Ishikawa (cell line): ENCODE data around the gene RNASE1.

ENCODE experiments used
- CEBPB ChIP-seq: IDR thresholded peaks from 2 replicates; pipeline ENCODE4 v1.6.1; 2012
- CREB1 ChIP-seq: IDR thresholded peaks from 2 replicates; pipeline ENCODE4 v1.6.1; 2012; ENCODE audit warnings: low read depth
- EGR1 ChIP-seq: IDR thresholded peaks from 2 replicates; pipeline ENCODE4 v1.6.1; 2012
- EP300 ChIP-seq: IDR thresholded peaks from 2 replicates; pipeline ENCODE4 v1.6.1; 2012; ENCODE audit warnings: borderline replicate concordance
- FOXM1 ChIP-seq: IDR thresholded peaks from 2 replicates; pipeline ENCODE4 v1.6.1; 2012; ENCODE audit warnings: low read depth, borderline replicate concordance
- NFIC ChIP-seq: IDR thresholded peaks from 2 replicates; pipeline ENCODE4 v1.6.1; 2012
- RAD21 ChIP-seq: IDR thresholded peaks from 2 replicates; pipeline ENCODE4 v1.6.1; 2012; ENCODE audit warnings: low read depth
- TAF1 ChIP-seq: IDR thresholded peaks from 2 replicates; pipeline ENCODE4 v1.6.1; 2012; ENCODE audit warnings: low read depth, mild to moderate bottlenecking
- TCF12 ChIP-seq: IDR thresholded peaks from 2 replicates; pipeline ENCODE4 v1.6.1; 2012; ENCODE audit warnings: low read depth
- TEAD4 ChIP-seq: IDR thresholded peaks from 2 replicates; pipeline ENCODE4 v1.6.1; 2012
- YY1 ChIP-seq: IDR thresholded peaks from 2 replicates; pipeline ENCODE4 v1.6.1; 2012; ENCODE audit warnings: low read depth
- ZBTB7A ChIP-seq: IDR thresholded peaks from 2 replicates; pipeline ENCODE4 v1.6.1; 2012; ENCODE audit warnings: low read depth
- TF ChIP-seq, protein P1 (sequence below): IDR thresholded peaks from 2 replicates; pipeline ENCODE4 v1.6.1; 2012
- TF ChIP-seq, protein P2 (sequence below): IDR thresholded peaks from 2 replicates; pipeline ENCODE4 v1.6.1; 2012; ENCODE audit warnings: low read depth, mild to moderate bottlenecking
- TF ChIP-seq, protein P3 (sequence below): IDR thresholded peaks from 2 replicates; pipeline ENCODE4 v1.6.1; 2012

Gene RNASE1

DNA sequence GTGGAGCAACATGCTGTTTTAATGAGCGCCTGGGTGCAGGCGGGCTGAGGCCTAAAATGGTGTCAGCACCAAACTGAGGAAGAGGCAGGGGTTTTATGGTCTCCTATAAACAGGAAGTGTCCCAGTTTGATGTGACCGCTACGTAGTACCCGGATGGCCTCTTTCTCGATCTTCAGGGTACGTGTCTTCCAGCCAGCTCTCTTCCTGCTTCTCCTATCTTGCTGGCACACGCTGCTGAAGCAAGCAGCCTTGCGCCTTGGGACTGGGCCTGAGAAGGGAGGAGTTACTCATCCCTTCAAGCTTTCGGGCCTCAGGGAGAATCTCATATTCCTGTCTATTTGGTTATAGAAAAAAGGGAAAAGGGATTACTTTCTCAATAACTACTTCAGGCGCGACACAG, 28.2 kb upstream of the RNASE1 start:
- TF ChIP-seq YY1 (no peak), ZBTB7A (no peak), EGR1 (no peak), CREB1 (no peak), EP300 (no peak), TAF1 (no peak), NFIC (no peak), TEAD4 (no peak)
- TF ChIP-seq, protein P1, sequence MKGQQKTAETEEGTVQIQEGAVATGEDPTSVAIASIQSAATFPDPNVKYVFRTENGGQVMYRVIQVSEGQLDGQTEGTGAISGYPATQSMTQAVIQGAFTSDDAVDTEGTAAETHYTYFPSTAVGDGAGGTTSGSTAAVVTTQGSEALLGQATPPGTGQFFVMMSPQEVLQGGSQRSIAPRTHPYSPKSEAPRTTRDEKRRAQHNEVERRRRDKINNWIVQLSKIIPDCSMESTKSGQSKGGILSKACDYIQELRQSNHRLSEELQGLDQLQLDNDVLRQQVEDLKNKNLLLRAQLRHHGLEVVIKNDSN: no peak
- TF ChIP-seq, protein P2, sequence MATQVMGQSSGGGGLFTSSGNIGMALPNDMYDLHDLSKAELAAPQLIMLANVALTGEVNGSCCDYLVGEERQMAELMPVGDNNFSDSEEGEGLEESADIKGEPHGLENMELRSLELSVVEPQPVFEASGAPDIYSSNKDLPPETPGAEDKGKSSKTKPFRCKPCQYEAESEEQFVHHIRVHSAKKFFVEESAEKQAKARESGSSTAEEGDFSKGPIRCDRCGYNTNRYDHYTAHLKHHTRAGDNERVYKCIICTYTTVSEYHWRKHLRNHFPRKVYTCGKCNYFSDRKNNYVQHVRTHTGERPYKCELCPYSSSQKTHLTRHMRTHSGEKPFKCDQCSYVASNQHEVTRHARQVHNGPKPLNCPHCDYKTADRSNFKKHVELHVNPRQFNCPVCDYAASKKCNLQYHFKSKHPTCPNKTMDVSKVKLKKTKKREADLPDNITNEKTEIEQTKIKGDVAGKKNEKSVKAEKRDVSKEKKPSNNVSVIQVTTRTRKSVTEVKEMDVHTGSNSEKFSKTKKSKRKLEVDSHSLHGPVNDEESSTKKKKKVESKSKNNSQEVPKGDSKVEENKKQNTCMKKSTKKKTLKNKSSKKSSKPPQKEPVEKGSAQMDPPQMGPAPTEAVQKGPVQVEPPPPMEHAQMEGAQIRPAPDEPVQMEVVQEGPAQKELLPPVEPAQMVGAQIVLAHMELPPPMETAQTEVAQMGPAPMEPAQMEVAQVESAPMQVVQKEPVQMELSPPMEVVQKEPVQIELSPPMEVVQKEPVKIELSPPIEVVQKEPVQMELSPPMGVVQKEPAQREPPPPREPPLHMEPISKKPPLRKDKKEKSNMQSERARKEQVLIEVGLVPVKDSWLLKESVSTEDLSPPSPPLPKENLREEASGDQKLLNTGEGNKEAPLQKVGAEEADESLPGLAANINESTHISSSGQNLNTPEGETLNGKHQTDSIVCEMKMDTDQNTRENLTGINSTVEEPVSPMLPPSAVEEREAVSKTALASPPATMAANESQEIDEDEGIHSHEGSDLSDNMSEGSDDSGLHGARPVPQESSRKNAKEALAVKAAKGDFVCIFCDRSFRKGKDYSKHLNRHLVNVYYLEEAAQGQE: no peak
- TF ChIP-seq, protein P3, sequence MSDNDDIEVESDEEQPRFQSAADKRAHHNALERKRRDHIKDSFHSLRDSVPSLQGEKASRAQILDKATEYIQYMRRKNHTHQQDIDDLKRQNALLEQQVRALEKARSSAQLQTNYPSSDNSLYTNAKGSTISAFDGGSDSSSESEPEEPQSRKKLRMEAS: no peak

DNA sequence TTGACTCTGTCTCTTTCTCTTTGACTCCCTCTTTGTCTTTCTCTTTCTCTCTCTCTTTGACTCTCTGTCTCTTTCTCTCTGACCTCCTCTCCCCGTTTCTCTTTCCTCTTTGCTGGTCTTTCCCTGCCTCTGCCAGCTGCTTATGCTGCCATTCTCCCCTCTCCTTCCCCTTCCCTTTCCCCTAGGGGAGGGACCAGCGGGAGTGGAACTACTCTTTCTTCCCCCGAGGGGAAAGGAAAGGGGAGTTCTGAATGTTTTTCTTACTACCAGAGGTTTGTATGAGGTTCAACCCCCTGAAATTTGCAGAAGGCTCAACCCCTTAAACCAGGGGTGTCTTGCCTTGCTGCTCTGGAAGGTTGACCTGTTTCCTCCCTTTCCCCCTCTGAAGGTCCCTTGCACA, 24.7 kb upstream of the RNASE1 start:
- no peak for TF ChIP-seq EGR1
- TF ChIP-seq TAF1: no peak
- TF ChIP-seq EP300: no peak
- TF ChIP-seq, protein P2: no peak
- no peak for TF ChIP-seq CREB1

DNA sequence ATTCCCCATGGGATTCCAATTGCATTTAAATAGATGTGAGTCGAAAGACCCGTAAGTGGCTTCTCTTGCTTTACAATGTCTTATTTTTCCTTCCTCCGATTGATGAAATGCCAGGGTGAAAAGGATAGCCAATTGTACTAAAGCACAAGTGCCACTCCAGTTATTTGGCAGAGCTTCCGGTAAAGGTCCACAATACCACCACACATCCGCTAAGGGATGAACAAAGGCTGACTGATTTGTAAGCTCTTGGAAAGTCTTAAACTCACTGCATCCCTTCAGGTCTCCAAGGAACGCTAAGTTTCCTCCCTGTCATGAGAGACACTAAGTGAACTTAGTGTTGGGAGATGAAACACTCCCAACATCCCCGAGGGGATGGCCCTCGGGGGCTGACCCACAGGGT, 21.2 kb upstream of the RNASE1 start:
- TF ChIP-seq, protein P3: no peak
- TF ChIP-seq, protein P2: no peak
- TF ChIP-seq FOXM1: no peak
- no peak for TF ChIP-seq EGR1
- no peak for TF ChIP-seq TAF1
- TF ChIP-seq ZBTB7A: no peak

DNA sequence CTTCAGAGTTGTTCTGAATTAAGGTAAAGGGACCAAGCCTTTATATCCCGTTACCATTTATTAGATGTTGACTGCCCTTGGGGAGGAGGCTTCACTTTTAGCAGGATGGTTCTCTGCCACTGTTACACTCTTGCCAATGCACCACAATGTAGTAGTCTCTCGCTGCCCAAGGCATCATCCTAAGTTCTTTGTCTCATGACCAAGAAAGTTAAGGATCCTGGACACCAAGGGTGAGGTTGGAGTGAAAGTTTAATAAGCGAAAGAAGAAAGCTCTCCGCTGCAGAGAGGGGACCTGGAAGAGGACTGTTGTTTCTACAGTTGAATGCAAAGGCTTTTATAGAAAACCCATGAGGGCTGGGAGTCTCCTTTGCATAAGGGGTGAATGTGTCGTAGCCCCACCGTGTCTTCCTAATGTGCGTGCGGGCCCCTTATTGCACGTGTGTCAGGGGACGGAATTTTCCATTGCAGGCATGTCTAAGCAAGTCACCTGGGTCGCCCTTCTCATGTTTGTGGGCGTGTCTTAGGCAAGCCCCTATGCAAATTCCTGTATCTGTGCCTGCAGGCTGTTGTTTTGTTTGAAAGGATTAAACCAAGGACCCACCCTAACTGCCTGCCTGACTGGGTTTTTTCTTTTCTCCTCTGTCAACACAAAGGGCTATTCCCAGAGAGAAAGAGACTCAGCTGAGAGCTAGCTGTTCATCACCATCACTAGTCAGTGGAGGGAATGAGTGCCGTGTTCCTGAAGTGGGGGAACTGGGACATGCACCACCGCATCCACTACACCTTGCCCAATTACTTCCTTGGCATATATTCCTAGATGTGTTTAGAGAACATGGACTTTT, 17.6 kb upstream of the RNASE1 start:
- no peak for TF ChIP-seq YY1
- no peak for TF ChIP-seq RAD21
- no peak for TF ChIP-seq ZBTB7A
- no peak for TF ChIP-seq CEBPB
- TF ChIP-seq TEAD4: no peak
- TF ChIP-seq TCF12: no peak
- TF ChIP-seq, protein P1: no peak
- no peak for TF ChIP-seq EP300
- no peak for TF ChIP-seq FOXM1
- TF ChIP-seq, protein P2: no peak
- TF ChIP-seq NFIC: no peak
